Breast epithelium (tissue), 3 donors: ENCODE results near the gene AMOTL1.

Source experiments
- CTCF ChIP-seq, 3 donors: fragments of 450-650 bp; IDR thresholded peaks; one replicate each; pipeline ENCODE4 v1.5.1; 2016 to 2017; ENCODE audit warnings: antibody characterized with exemption in 3 of 3, mild to moderate bottlenecking in 3 of 3, moderate library complexity in 3 of 3
- POLR2A ChIP-seq: fragments of 450-650 bp; IDR thresholded peaks from one replicate; pipeline ENCODE4 v1.6.1; 2016; ENCODE audit warnings: antibody characterized with exemption, mild to moderate bottlenecking, moderate library complexity

DNA sequence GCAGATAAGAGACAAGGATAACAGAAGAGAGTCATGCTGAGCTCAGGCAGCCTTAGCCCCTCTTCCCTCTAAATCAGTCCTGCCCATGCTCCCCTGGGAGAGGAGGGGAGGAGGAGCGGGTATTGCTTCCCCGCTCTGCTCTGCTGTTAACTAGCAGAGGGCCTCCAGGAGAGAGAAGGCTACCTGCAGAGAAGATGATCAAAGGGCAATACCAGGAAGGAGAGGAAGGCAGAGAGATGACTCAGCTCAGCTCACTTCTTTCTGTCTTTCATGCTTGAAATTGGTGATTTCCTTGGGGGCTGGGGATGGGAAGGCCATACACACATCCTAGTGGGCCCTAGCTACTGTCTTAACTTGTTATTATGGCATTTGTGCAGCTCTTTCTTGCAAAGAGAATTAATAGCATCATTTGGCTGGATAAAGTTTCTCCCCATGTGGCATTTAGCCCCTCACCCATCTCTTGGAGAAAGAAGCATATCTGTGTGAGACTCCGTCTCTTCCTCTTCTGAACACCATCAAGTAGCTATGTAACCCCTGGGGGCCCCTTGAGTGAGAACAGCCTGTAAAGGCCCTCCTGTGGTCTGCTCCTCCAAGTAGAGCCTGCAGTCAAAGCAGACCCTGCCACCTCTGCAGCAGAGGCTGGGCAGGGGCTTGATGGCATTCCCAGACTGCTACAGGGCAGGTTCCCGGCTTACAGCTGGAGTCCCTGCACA, 33.4 kb upstream of the AMOTL1 start:
- TF ChIP-seq CTCF (IDR thresholded peaks at IDR 0.05) (no peak), POLR2A (no peak)
